HepG2 (cell line): ENCODE results near the gene MINDY2. TPM values are rescaled to one million over a fixed set of nuclear protein-coding genes. Genes with fewer than 3 reads are reported as not detected.

Experiments used
- HBP1 ChIP-seq: IDR thresholded peaks from 2 replicates; pipeline ENCODE4 v1.6.1; 2016; ENCODE audit warnings: low read depth, control low read depth
- HMGA1 ChIP-seq: sonication (generic); formaldehyde crosslinking; conservative IDR thresholded peaks from 2 replicates; pipeline ENCODE4 v1.4.0; 2020; ENCODE audit warnings: missing genetic modification reagents
- SOX13 ChIP-seq, 3 experiments: fragments of 450-650 bp in 1 of 3; sonication (generic) in 1 of 3; formaldehyde crosslinking in 1 of 3; IDR thresholded peaks in 2 of 3; conservative IDR thresholded peaks in 1 of 3; 2 replicates each; pipeline versions ENCODE4 v1.5.0 to v1.6.1; 2016 to 2020; ENCODE audit warnings: antibody characterized with exemption in 1 of 3, mild to moderate bottlenecking in 1 of 3, missing compliant biosample characterization in 1 of 3, missing genetic modification reagents in 1 of 3, moderate library complexity in 1 of 3
- TERF1 ChIP-seq: sonication (generic); formaldehyde crosslinking; IDR thresholded peaks from 2 replicates; pipeline ENCODE4 v1.8.0; 2022; ENCODE audit warnings: mild to moderate bottlenecking, missing genetic modification reagents, moderate library complexity
- TGIF2 ChIP-seq: IDR thresholded peaks from 2 replicates; pipeline ENCODE4 v1.6.1; 2016; ENCODE audit warnings: control low read depth, missing compliant biosample characterization
- ZNF543 ChIP-seq: sonication (generic); formaldehyde crosslinking; IDR thresholded peaks from 2 replicates; pipeline ENCODE4 v1.4.0; 2020; ENCODE audit warnings: mild to moderate bottlenecking, missing genetic modification reagents
- ZNF660 ChIP-seq: sonication (generic); formaldehyde crosslinking; IDR thresholded peaks from 2 replicates; pipeline ENCODE4 v1.5.1; 2020; ENCODE audit warnings: mild to moderate bottlenecking, low read depth, missing genetic modification reagents, borderline replicate concordance
- polyA plus RNA-seq, 8 experiments: library from polyadenylated mRNA; depleted of rRNA in 3 of 8; stranded (reverse) in 7 of 8; unstranded in 1 of 8; fragments of >200 nt; fragmentation: Illumina TruSeq in 4 of 8; extraction: Trizol in 4 of 8; gene quantifications; 2 replicates each; pipeline versions ENCODE4 v1.2.1 to v1.2.3, GENCODE V29; 2011 to 2016; ENCODE audit warnings: low read depth in 4 of 8, missing spikeins in 1 of 8, mixed read lengths in 1 of 8; ENCODE audit not compliant: insufficient read depth in 1 of 8
- total RNA-seq, 5 experiments: library from RNA; depleted of rRNA; stranded (reverse); fragments of >200 nt; fragmentation: Illumina TruSeq; extraction: Trizol; gene quantifications; 2 replicates each; pipeline ENCODE4 v1.2.3, GENCODE V29; 2016; ENCODE audit warnings: low read depth in 1 of 5
- TF ChIP-seq, protein P1 (sequence below): IDR thresholded peaks from 2 replicates; pipeline ENCODE4 v1.6.1; 2016
- TF ChIP-seq, protein P2 (sequence below): sonication (generic); formaldehyde crosslinking; IDR thresholded peaks from 2 replicates; pipeline ENCODE4 v1.4.0; 2020; ENCODE audit warnings: missing genetic modification reagents, mild to moderate bottlenecking, borderline replicate concordance

MINDY2 gene
- total and polyA plus RNA-seq, 2 of the 13 experiments (the other 11 are each of a cell fraction or from before 2014, with no cell fraction given) = 7.2 to 12.6 TPM

DNA sequence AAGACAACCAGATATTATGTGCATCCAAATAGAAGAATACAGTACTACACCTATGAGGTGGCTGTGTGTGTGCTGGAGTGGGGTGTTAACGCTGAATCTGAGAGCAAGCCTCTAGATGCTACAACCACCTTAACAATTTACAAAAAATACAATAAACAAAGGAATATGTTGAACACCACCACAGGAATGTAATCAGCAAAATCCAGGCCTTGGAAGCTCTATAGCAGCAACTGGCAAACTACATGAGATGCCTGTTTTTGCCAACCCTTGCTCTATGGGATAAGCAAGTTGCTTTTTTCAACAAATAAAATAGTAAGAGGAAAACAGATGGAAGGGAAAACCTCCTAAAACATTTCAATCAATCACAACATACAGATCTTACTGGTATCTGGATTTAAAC is 138.5 kb downstream of the MINDY2 start (continued):
- TF ChIP-seq ZNF543 (CRISPR knock-in tag) (no peak), TGIF2 (no peak), ZNF660 (CRISPR knock-in tag) (no peak), SOX13 (IDR thresholded peaks at IDR 0.05) (no peak), SOX13 (CRISPR knock-in tag; conservative IDR thresholded peaks at IDR 0.05 in 1 of 2, IDR thresholded peaks at IDR 0.05 in 1 of 2) (no peak), HBP1 (CRISPR knock-in tag) (no peak), TERF1 (CRISPR knock-in tag) (no peak), HMGA1 (CRISPR knock-in tag) (no peak)
- TF ChIP-seq, protein P1, sequence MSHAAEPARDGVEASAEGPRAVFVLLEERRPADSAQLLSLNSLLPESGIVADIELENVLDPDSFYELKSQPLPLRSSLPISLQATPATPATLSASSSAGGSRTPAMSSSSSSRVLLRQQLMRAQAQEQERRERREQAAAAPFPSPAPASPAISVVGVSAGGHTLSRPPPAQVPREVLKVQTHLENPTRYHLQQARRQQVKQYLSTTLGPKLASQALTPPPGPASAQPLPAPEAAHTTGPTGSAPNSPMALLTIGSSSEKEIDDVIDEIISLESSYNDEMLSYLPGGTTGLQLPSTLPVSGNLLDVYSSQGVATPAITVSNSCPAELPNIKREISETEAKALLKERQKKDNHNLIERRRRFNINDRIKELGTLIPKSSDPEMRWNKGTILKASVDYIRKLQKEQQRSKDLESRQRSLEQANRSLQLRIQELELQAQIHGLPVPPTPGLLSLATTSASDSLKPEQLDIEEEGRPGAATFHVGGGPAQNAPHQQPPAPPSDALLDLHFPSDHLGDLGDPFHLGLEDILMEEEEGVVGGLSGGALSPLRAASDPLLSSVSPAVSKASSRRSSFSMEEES (CRISPR knock-in tag) = no peak
- TF ChIP-seq, protein P2, sequence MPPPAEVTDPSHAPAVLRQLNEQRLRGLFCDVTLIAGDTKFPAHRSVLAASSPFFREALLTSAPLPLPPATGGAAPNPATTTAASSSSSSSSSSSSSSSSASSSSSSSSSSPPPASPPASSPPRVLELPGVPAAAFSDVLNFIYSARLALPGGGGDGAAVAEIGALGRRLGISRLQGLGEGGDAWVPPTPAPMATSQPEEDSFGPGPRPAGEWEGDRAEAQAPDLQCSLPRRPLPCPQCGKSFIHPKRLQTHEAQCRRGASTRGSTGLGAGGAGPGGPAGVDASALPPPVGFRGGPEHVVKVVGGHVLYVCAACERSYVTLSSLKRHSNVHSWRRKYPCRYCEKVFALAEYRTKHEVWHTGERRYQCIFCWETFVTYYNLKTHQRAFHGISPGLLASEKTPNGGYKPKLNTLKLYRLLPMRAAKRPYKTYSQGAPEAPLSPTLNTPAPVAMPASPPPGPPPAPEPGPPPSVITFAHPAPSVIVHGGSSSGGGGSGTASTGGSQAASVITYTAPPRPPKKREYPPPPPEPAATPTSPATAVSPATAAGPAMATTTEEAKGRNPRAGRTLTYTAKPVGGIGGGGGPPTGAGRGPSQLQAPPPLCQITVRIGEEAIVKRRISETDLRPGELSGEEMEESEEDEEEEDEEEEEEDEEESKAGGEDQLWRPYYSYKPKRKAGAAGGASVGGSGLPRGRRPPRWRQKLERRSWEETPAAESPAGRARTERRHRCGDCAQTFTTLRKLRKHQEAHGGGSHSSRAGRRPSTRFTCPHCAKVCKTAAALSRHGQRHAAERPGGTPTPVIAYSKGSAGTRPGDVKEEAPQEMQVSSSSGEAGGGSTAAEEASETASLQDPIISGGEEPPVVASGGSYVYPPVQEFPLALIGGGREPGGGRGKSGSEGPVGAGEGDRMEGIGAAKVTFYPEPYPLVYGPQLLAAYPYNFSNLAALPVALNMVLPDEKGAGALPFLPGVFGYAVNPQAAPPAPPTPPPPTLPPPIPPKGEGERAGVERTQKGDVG (CRISPR knock-in tag) = no peak
